Dermis microvascular lymphatic vessel endothelial cell (primary cell): Measurements from ENCODE around the gene ELF2. TPM values are rescaled to one million over a fixed set of nuclear protein-coding genes. Genes with fewer than 3 reads are reported as not detected.
"Not testable (repeated sequence)": the region's sequence is repeated elsewhere in the genome, so short reads cannot be mapped to it uniquely, and the experiment has no call there.

Experiments used
- DNase-seq, 2 donors: peaks; one replicate each; pipeline versions ENCODE4 v3.0.0 to v3.0.0-alpha.2; 2010; ENCODE audit warnings: low read depth in 2 of 2
- total RNA-seq: library from RNA; depleted of rRNA; stranded (reverse); fragments of >200 nt; gene quantifications from 2 replicates; pipeline ENCODE4 v1.2.1, GENCODE V29; 2014

ELF2 gene
- total RNA-seq, 1 donor from 2014 or later = 35.6 TPM

DNA sequence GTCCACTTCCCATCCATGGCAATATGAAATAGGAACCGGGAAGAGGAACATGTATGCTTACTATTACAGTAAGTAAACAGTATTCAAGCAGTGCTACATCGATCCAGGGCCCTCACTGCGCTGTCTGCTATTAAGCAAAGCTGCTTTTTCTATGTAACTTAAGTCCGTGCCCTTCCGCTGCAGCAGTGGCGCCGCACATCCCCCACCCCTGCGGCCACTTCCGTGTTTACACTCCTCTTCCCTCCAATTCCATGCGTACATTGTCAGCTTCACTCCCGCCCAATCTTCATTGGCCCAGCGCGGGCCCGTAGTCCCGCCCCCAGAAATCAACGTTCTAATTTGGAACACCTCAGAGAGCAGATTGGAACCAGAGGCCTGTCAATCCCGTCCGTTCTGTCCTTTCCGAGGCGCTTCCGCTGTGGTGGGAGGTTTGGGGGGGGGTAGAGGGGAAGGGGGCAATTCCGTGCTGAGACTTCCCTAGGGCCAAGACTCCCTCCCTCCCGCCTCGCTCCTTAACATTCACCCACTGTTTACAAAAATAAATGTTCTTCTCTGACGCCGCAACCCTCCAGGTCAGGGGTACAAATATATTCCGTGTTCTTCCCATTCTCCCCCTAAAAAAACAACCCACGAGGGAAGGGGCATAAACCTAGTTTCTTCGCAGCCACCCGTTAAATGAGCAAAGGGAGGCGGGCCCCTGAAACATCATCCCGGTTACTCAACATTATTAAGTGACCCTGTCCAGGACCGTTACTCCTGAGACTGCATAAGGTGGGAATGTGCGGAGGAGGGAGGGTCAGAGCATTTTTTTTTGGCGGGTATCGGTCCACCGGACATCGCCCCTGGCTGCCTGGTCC lies 94.0 kb downstream of the ELF2 start:
- peak; percentile 94 to 98 for DNase-seq

DNA sequence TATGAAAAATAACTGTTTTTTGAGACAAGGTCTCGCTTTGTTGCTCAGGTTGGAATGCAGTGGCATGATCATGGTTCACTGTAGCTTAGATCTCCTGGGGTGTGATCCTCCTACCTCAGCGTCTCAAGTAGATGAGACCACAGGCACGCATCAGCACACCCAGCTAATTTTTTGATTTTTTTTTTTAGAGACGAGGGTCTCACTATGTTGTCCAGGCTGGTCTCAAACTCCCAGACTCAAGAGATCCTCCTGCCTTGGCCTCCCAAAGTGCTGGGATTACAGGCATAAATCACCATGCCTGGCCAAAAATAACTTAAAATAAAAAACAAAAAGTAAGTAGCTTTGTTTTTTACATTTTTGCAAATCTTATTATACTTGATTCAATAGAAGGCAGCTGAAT lies 98.1 kb downstream of the ELF2 start:
- DNase-seq = no peak

DNA sequence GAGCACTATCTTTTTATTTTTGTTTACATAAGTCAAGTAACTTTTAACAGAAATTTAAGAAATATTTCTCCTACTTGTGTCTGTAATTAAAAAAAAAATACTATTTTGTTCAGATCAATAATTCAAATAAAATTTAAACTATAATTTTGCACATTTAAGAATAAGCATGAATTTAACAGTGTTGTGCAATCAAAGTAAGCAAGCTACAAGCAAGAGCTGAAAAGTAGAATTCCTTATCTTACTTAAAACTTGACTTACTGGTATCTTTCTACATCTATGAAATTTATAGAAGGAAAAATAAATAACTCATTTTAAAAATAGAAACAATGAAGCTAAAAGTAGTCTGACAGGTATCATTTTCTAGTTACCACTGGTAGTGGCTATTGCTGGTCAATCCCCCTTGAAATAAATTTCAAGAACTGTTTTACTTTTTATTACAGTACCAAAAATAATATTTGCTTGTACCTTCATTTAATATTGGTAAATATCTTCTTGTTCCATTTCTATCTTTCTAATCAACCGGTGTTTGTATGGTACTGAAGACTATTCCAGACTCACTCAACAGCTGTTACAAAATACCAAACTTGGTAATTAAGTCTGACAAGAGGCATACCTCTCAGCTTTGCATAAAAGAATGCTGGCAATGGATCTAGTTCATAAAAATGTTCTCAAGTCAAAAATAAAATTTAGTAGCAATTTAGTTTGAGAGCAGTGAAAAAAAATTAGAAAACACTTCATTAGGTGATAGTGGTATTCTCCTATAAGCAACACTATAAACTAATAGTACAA lies 99.3 kb downstream of the ELF2 start:
- no peak for DNase-seq

DNA sequence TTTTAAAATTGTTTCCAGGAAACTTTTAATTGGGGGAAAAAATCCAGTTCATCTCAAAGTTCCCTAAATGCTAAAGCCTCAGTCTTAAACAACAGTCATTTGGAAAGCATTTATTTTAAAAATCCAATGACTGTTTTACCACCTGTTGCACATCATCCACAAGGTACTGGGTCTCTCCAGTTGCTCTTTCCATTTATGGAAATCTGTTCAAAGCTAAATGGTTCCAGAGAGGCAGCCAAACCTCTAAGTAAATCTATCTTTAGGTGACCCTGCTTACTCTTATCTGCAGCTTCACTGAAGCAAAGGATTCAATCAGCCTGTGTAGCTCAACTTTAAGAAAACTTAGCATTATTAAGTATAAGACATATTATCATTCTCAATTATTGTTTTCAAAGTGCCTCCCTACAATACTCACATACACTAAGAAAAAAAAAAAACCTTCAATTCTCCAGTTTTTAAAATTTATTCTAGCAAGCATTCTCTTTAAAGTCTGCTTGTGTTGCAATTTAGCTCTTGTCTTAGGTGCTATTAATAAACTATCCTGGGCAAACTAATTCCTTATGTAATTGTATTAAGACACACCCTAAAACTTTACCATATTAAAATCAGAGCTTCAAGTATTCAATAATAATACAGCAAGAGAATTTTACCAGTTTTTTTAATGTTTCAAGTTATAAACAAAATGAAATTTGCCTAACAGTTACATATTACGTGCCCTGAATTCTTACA lies 100.8 kb downstream of the ELF2 start:
- no peak for DNase-seq

DNA sequence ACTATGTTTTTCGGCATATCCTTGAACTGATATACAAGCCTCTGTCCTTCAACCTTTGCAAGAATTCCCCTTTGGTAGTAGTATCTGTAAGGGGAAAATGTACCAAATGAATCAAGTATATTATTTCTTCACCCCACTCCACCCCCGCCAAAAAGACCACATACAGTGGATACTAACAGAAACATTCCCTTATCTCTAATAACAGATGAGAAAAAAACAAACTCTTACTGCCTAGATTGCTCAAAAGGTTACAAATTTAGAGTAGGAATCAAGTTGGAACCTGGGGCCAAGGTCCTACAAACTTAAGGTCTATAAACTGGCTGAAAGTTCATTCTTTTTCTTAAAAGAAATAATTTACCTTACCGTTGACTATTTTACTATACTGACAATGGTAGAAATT lies 116.4 kb downstream of the ELF2 start:
- no peak for DNase-seq

DNA sequence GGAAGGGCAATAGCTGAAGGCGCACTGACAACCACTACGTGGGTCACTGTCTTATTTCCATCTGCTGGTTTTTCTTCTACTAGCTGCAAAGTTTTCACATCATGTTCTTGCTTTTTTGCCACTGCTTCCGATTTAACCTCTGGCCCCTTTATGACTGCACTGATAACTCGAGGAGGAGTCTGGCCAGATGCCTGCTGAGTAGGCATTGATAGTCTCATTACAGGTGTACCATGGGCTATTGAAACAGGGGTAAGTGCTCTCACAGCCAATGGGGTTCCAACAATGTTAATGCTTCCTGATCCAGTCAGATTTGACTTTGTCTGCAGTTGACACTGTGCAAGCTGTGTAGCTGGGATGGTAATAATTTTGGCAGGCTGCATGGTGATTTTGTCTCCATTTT lies 118.0 kb downstream of the ELF2 start:
- not testable (repeated sequence) for DNase-seq

DNA sequence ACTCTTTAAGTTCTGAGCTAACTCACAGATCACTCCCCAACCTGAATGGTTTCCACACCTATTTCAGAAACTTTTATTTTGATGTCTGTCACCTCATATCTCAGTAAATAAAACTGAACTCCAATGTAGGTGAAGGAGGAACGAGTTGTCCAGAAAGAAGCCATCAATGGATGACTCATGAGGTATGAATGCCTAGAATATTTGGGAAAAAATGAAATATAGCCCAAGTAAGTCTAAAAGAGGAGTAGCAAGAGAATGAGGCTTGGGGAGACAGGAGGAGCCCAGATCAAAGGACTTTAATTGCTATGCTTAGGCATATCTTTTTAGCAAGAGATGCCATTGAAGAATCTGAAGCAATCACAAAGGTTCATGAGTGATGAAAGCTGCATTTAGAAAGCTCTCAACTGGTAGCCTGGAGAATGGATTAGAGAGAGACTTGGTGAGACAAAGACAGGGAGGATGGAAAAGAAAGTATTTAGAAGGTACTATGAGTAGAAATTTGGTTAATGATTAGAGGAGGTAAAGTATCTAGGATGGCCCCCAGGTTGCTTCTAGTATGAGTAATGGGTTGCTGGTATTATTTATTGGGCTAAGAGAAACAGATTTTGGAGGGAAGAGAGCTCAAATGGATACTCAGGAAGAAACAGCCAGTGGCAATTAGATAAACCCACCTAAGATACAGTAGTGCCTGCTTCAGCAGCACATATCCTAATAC lies 122.1 kb downstream of the ELF2 start:
- DNase-seq = no peak

DNA sequence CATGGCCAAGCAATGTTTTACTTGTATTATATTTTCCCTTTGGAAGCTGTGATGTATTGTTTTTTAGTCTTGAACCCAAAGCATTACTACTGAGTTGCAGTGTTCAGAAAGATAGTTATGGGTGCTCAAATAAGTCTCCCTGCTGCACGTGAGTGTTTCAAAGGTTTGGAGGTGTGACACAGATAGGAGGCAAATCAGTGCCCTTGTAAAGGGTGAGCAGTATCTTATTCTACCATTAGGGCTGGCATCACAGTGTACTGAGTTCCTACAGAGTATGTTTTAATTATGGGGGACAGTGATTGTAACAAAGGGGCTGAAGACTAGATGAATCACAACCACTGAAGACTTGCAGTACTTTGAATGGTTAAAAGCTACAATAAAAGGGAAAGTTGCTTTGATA lies 123.1 kb downstream of the ELF2 start:
- no peak for DNase-seq

DNA sequence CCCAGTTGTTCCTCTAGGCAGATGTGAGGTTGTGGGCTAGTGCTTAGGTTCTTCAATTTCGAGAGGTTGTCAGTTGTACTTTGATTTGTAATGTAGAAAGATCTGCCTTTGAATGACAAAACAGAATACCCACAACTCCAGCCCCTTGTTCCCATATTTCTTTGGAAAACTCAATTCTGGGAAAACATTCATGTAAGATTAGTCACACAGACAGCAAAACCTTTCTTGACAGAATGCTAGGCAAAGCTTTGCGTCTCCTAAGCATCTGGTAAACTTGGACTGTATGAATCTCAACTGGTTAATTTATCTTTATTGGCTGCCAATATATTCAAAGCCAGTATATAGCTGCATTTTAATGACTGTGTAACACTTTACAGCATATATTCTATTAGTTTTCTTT lies 126.6 kb downstream of the ELF2 start:
- DNase-seq = no peak

DNA sequence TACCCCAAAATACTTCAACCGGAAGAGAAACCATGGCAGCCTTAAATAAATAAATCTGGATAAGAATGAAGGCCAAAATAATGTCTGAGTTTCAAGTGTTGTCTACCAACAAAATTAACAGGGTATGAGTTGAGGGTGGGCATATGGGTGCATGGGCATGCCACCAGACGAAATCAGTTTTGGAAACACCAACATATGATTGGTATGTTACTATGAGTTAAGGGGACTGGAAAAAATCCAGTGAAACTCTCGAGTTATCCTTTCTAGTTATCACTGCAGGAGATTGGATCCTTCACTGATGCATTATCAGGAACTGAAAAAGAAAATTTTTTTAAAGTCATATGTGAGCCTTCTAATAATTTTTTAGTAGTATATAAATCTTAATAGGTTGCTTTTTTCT lies 129.0 kb downstream of the ELF2 start:
- DNase-seq = no peak

DNA sequence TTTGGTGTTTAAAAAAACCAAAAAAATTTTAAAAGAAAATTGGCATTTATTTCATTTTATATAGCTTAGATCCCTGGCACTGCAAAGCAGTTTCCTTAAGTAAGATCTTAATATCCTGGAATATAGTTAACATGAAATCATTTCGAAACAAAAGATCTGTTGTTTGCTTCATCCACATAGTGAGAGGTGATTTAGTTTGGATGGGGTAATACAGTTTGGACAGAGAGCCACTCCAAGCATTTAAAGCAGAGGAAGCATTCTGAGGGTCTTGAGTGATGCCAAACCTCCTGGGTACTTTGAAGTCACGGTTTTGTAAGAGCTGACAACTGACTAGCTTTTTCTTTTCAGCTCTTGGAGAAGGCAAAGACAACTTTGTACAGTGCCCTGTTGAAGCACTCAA lies 132.7 kb downstream of the ELF2 start:
- DNase-seq = no peak

DNA sequence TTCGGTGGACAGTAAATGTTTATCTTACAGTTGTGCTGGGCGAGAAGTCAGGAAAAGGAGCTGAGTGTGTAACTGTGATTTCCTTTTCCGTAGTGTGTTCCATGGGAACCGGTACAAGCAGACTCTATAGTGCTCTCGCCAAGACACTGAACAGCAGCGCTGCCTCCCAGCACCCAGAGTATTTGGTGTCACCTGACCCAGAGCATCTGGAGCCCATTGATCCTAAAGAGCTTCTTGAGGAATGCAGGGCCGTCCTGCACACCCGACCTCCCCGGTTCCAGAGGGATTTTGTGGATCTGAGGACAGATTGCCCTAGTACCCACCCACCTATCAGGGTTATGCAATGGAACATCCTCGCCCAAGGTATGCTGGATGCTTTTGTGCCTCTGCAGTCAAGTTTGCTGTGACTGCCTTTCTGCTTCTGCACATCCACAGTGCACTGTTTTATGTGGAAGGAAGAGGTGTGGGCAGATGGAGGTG lies 134.0 kb downstream of the ELF2 start:
- peak; percentile 91 to 94 for DNase-seq

DNA sequence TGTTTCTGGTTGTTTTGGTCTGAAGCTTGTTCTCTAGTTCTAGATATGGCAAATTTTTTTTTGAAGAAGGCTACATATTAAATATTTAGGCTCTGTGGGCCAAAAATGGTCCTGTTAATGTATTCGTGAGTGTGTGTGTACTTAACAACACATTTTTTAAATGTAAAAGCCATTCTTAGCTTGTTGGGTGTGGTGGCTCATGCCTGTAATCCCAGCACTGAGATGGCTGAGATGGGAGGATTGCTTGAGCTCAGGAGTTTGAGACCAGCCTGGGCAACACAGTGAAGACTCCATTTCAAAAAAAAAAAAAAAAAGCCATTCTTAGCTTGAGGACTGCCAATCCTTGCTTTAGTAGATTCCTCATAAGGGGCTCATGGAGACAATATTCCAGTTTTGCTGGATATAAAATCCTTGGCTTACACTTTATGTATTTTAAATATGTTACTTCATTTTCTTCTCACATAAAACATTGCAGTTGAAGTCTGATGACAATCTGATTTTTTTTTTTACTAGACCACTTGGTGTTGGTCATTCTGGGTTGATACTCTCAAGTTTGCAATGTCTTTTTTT lies 138.1 kb downstream of the ELF2 start:
- DNase-seq = no peak

DNA sequence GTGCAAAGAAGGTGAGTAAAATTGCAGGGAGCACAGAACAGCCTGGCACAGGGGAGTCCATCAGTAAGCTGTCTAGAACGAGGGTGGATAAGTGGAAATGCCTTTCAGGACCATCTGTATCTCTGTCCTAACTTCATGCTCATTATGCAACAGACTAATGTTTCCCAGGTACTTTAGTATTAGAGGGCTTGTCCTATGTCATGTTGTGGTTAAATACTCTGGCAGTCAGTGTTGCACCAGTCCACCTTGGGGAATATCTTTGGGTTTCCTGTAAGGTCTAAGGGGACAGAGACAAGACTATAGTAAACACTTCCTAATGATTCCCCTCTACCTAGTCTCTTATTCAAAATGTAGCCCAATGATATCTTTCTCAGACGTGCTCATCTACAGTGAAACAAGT lies 140.1 kb downstream of the ELF2 start:
- no peak for DNase-seq

DNA sequence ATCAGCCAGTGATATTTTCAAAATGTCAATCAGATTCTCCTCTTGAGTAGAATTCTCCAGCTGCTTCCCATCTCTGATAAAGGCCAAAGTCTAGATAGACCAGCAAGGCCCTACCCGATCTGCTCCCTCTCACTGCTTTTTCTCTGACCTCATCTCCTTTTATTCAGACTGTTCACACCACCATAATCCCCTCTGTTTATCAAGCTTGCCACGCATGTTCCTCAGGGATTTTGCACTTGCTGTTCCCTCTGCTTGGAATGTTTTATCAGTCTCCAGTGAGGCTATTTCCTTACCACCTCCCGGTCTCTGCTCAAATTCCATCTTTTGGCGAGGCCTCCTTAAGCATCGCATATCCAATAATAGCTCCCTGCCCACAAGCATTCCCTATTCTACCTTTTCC lies 141.4 kb downstream of the ELF2 start:
- DNase-seq = no peak

DNA sequence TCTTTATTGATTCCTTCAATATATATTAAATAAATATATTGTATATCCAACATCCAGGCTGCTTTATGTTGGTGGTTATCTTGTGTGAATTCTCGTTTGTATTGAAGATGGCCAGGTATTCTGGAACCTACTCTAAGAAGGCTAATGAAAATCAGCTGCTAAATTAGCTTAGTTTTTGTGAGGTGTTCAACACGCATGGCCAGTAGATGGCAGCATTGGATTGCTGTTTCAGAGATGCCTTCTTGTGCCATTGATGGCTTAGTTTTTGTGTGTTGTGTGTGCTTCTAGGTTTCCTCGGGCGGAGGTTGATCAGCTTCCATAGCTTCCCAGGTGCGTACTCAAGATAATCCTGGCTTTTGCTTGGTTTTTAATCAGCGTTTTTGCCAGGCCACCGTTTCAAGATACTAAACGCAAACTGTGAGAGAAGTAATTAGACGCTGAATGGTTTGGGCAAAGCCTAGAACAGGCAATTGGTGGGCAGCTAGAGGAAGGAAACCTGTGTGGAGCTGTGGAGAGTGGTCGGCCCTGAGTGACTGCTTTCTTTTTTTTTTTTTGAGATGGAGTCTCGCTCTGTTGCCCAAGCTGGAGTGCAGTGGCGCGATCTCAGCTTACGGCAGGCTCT lies 146.3 kb downstream of the ELF2 start:
- DNase-seq = peak; percentile 84 to 85

DNA sequence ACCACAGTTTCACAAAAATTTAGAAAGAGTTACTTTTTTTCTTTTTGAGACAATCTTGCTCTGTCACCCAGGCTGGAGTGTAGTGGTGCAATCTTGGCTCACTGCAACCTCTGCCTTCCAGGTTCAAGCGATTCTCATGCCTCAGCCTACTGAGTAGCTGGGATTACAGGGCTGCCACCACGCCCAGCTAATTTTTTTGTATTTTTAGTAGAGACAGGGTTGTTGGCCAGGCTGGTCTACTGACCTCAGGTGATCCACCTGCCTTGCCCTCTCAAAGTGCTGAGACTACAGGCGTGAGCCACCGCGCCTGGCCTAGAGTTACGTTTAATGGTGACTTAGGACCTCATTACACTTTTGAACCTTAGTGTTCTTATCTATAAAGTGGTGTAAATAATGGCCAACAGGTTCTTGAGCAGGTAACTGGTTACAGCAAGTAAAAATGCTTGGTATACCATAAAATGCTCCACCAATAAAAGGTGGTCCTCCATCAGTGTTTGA lies 147.1 kb downstream of the ELF2 start:
- not testable (repeated sequence) for DNase-seq

DNA sequence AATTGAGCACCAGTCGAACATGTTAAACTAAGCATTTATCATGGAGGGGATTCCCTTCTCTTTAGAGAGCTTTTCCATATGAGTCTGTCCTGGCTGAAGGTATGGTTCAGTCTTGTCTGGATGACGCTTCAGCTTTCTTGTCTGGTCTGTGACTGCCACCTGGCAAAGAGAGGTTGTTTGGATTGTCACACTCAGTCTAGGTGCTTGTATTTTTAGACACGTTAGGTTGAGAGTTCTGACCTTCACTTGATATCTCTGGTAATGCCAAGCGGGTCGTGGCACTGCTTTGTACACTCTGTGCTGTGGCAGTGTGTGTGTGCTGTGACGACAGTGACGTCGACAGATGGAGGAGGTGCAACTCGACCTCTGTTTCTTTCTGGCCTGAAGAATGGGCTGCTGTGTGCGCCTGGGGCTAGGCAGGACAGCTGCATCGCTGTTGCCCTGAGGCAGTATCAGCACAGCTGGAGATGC lies 148.8 kb downstream of the ELF2 start:
- DNase-seq = peak; percentile 40 to 43

DNA sequence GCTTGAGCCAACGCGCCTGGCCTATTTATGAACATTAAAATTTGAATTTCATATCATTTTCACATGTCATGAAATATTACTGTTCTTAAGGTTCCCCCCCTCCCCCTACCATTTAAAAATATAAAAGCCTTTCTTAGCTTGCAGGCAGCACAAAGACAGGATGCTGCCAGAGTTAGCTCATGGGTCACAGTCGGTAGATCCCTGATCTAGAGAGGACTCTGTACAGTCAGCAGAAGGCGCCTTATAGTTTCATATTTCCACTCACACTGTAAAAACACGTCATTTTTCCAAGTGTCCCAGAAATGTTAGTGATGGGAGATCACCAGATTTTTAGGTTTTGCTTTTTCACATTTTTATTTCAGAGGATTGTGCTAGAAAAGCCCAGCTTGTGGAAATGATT lies 149.2 kb downstream of the ELF2 start:
- peak; percentile 18 to 59 for DNase-seq

DNA sequence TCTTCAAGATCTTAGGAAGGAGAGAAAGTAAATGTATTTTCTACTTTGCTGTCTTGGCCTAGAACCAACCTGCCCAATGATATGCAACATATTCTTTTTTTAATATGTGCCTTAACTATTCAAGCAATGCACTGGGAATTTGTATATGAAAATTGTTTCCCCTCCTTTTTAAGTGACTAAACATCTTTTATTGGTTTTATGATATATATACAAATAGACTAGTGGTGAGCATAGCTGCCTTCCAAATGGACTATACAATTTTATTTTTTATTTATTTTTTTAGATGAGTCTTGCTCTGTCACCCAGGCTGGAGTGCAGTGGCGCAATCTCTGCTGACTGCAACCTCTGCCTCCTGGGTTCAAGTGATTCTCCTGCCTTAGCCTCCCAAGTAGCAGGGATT lies 151.2 kb downstream of the ELF2 start:
- no peak for DNase-seq
